Ovary (tissue), 9 donors: ENCODE data around the gene MRTFA. TPM values are rescaled to one million over a fixed set of nuclear protein-coding genes. Genes with fewer than 3 reads are reported as not detected.

Experiments used
- DNase-seq, 5 donors: peaks; one replicate each; pipeline ENCODE4 v3.0.0-alpha.2; 2019 to 2020
- H3K27ac ChIP-seq, 2 donors: fragments of 200-600 bp; one replicate each; pipeline versions ENCODE4 v1.5.1 to v1.8.0; 2019 to 2022
- H3K27me3 ChIP-seq: fragments of 200-600 bp; one replicate; pipeline ENCODE4 v1.8.0; 2022
- H3K36me3 ChIP-seq: fragments of 200-600 bp; sonication (generic); one replicate; pipeline ENCODE4 v1.5.1; 2019
- H3K4me1 ChIP-seq: one replicate; pipeline ENCODE4 v1.8.1; 2013; ENCODE audit warnings: mild to moderate bottlenecking, moderate library complexity; ENCODE audit not compliant: insufficient read depth
- H3K4me3 ChIP-seq: fragments of 200-600 bp; sonication (generic); one replicate; pipeline ENCODE4 v1.5.1; 2017
- H3K9me3 ChIP-seq, 2 donors: fragments of 200-600 bp in 1 of 2; sonication (generic) in 1 of 2; one replicate each; pipeline versions ENCODE4 v1.5.1 to v1.8.1; 2013 to 2019; ENCODE audit warnings: mild to moderate bottlenecking in 1 of 2, moderate library complexity in 1 of 2
- EP300 ChIP-seq: sonication (generic); formaldehyde crosslinking; IDR thresholded peaks from one replicate; pipeline ENCODE4 v1.6.1; 2017; ENCODE audit warnings: antibody characterized with exemption
- POLR2A ChIP-seq: fragments of 450-650 bp; IDR thresholded peaks from one replicate; pipeline ENCODE4 v1.6.1; 2017; ENCODE audit warnings: antibody characterized with exemption, mild to moderate bottlenecking, moderate library complexity
- WGBS, 3 donors: extraction: QIAGEN DNeasy Blood & Tissue Kit in 1 of 3; methylation state at CpG; one replicate each; pipeline versions ENCODE4 v1.1.5 to v1.1.7; 2013 to 2017; 5-methylcytosine and 5-hydroxymethylcytosine counted together
- intact Hi-C, 4 donors: fragments of 100-400 bp; cut with DNase I; formaldehyde crosslinking; loops; one replicate each; pipeline versions ENCODE4 v1.11.0 to v1.15.1; 2022 to 2023
- polyA plus RNA-seq, 2 donors: library from polyadenylated mRNA; stranded (reverse); fragments of 200-250 nt in 1 of 2; fragments of 350-450 nt in 1 of 2; fragmentation: Illumina TruSeq in 1 of 2; extraction: RNeasy Lipid Tissue Mini Kit (QIAGEN cat#74804) in 1 of 2; gene quantifications; one replicate each; pipeline ENCODE4 v1.2.3, GENCODE V29; 2013 to 2014
- total RNA-seq, 7 donors: library from RNA; depleted of rRNA in 2 of 7; stranded (reverse); fragments of >200 nt in 2 of 7; fragmentation: NEBNext Ultra II Directional in 3 of 7; extraction: Animal tissue kit (Norgen Biotek cat#: 25700) in 3 of 7; gene quantifications; one replicate each; pipeline versions ENCODE4 v1.1.0 to v1.2.4, GENCODE V29; 2016 to 2023
- TF ChIP-seq, protein P1 (sequence below), 3 donors: fragments of 450-650 bp in 2 of 3; fragments of 200-600 bp in 1 of 3; IDR thresholded peaks; one replicate each; pipeline versions ENCODE4 v1.5.1 to v1.8.0; 2016 to 2022; ENCODE audit warnings: antibody characterized with exemption in 3 of 3, mild to moderate bottlenecking in 1 of 3
- donor health status: DM: no; HTN: no; CAD: no; lungs with moderate emphysema.
- donor health status: DM: no; HTN: no; CAD: no.
- donor health status: Bipolar disorder and iron deficiency.
- donor health status: DM: yes; HTN: yes; CAD: no.
- donor health status: DM: no; HTN: no; CAD: no.
- donor health status: DM: yes; HTN: yes; CAD: no.

Gene MRTFA
- total and polyA plus RNA-seq, 9 donors = 15.4 to 59.7 (median 54.9) TPM

DNA sequence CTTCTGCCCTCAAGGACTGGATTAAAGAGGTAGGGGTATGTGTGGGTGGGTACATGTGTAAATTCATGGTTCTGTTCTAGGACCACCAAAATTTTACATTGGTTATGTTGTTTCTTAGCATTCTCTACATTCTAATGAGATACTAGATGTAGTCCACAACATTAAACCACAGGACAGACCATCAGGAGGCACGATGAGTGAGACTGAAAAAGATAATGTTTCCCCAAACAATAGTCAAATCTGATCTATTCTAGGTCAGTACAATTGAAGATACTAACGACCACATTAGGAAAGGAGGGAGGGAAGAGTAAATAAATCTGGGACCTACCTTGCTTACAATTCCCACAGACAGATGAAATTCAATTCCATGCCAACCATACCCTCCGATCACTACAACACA lies 42.2 kb downstream of the MRTFA start:
- WGBS, 3 donors = 69 to 73% (median 70%) methylated on average over 3 of the region's 3 CpGs
- H3K9me3 ChIP-seq = no peaks in the 10 kb centered on the region
- no peak for DNase-seq
- peaks cover 2% of the 10 kb centered on the region for H3K4me1 ChIP-seq
- intact Hi-C loops = no loop called here
- H3K36me3 ChIP-seq = no peaks in the 10 kb centered on the region
- TF ChIP-seq, protein P1, sequence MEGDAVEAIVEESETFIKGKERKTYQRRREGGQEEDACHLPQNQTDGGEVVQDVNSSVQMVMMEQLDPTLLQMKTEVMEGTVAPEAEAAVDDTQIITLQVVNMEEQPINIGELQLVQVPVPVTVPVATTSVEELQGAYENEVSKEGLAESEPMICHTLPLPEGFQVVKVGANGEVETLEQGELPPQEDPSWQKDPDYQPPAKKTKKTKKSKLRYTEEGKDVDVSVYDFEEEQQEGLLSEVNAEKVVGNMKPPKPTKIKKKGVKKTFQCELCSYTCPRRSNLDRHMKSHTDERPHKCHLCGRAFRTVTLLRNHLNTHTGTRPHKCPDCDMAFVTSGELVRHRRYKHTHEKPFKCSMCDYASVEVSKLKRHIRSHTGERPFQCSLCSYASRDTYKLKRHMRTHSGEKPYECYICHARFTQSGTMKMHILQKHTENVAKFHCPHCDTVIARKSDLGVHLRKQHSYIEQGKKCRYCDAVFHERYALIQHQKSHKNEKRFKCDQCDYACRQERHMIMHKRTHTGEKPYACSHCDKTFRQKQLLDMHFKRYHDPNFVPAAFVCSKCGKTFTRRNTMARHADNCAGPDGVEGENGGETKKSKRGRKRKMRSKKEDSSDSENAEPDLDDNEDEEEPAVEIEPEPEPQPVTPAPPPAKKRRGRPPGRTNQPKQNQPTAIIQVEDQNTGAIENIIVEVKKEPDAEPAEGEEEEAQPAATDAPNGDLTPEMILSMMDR (IDR thresholded peaks at IDR 0.05) = no peak
- TF ChIP-seq EP300 (no peak), POLR2A (no peak)
- H3K27ac ChIP-seq = no peak overlapping the region
- H3K4me3 ChIP-seq = no peak overlapping the region
- no peaks in the 10 kb centered on the region for H3K27me3 ChIP-seq

DNA sequence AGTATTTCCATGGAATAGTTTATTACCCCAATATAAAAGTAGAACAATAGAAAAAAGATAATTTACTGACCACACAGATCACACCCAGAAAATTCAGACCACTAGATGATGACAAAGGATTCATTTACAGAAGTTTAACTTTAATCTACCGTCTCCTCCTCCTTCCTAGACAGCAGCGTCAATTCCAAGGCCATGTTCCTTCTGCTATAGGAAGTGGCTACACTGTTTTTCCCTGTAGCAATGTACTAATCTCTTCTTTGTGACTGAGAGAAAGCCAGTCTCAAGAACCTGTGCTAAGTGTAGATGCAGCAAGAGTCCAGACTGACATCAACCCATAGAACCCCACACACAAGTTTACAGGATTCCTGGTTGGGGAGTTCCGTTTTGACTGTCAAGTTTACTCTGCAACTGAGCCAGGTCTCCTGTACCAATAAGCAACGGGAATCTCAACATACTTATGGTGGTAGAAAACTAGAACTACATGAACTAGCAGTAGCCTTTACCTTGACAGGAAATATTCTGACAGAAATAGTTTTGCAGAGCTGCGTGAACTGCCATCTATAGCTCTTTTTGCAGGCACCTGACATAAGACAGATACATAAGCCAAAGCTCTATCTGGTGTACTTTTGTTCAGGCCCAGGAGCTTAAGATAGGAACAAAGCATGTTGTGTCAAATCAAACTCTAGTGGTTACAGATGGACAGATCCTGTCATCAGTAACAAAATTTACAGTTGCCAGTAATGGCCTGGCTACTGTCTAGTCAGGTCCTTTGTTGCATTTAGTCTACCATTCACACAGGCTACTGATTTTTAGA lies 42.9 kb downstream of the MRTFA start:
- WGBS, 3 donors = 72 to 77% (median 73%) methylated on average over 5 of the region's 5 CpGs
- Histone ChIP-seq H3K27ac (no peak overlapping the region), H3K4me3 (no peak overlapping the region), H3K9me3 (no peaks in the 10 kb centered on the region), H3K27me3 (no peaks in the 10 kb centered on the region), H3K4me1 (peaks cover 2% of the 10 kb centered on the region), H3K36me3 (no peaks in the 10 kb centered on the region)
- TF ChIP-seq POLR2A (no peak), EP300 (no peak)
- TF ChIP-seq, protein P1 (IDR thresholded peaks at IDR 0.05) = no peak
- no peak for DNase-seq
- intact Hi-C loops = no loop called here

DNA sequence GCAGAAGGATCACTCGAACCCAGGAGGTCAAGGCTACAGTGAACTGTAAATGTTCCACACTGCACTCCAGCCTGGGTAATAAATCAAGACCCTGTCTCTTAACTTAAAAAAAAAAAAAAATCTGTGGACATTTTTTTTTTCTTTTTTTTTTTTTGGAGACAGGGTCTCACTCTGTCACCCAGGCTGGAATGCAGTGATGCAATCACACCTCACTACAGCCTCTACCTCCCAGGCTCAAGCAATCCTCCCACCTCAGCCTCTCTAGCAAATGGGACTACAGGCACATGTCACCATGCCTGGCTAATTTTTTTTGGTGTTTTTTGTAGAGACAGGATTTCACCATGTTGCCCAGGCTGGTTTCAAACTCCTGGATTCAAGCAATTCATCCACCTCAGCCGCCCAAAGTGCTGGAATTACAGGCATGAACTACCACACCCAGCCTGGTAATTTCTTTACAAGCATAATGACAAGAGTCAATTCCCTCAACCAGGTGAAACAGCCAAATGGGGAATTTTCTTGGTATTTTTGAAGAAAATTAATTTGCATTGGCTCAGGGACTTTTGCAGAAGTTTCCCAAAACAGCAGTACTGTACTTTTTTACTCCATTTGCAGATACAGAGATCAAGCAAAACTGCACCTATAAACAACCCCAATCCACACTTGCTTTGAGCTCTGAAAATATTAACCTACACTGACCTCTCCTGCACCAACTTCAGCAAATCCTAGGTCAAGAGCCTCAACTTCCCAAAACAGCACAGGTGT lies 44.0 kb downstream of the MRTFA start:
- WGBS, 3 donors = 71 to 86% (median 76%) methylated on average over 2 of the region's 2 CpGs
- no peak overlapping the region for H3K4me3 ChIP-seq
- no peaks in the 10 kb centered on the region for H3K27me3 ChIP-seq
- H3K4me1 ChIP-seq = peaks cover 1% of the 10 kb centered on the region
- intact Hi-C loops = loop anchor here in 1 of 4 donors (1.0 kb wide), 1 partner anchor 29 kb away; no protein-coding TSS in a partner anchor
- H3K36me3 ChIP-seq = no peaks in the 10 kb centered on the region
- H3K9me3 ChIP-seq = no peaks in the 10 kb centered on the region
- H3K27ac ChIP-seq = no peak overlapping the region
- DNase-seq = no peak
- TF ChIP-seq, protein P1 (IDR thresholded peaks at IDR 0.05) = no peak
- TF ChIP-seq POLR2A (no peak), EP300 (no peak)

DNA sequence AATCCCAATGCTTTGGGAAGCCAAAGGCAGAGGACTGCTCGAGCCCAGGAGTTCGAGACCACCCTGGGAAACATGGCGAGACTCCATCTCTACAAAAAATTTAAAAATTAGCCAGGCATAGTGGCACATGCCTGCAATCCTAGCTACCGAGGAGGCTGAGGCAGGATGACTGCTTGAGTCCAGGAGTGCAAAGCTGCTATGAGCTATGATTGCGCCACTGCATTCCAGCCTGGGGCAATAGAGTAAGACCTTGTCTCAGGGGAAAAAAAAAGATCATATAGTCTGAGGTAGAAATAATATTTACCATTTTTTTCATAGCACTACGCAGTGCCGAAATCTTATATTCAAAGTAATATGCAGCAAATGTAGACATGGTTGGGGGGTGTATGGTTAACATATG lies 47.8 kb downstream of the MRTFA start:
- intact Hi-C loops = no loop called here
- Histone ChIP-seq H3K9me3 (no peaks in the 10 kb centered on the region), H3K27ac (no peak overlapping the region), H3K4me3 (no peak overlapping the region), H3K4me1 (no peaks in the 10 kb centered on the region), H3K27me3 (no peaks in the 10 kb centered on the region), H3K36me3 (no peaks in the 10 kb centered on the region)
- WGBS, 3 donors = 91 to 94% (median 92%) methylated on average over 7 of the region's 7 CpGs
- DNase-seq = no peak
- TF ChIP-seq, protein P1 (IDR thresholded peaks at IDR 0.05) = no peak
- TF ChIP-seq EP300 (no peak), POLR2A (no peak)
